Mammary epithelial cell (primary cell): ENCODE measurements around the gene ZNF362.

Source experiments
- EZH2 ChIP-seq: IDR thresholded peaks from 2 replicates; pipeline ENCODE4 v1.6.1; 2012; ENCODE audit warnings: low read length, inconsistent platforms, borderline replicate concordance
- TF ChIP-seq, protein P1 (sequence below), 2 donors: IDR thresholded peaks in 1 of 2; conservative IDR thresholded peaks in 1 of 2; 2 replicates each; pipeline ENCODE4 v1.5.1; 2011 to 2012; ENCODE audit warnings: inconsistent platforms in 2 of 2, low read length in 2 of 2, mild to moderate bottlenecking in 2 of 2, control low read depth in 1 of 2, low read depth in 1 of 2; ENCODE audit not compliant: insufficient read depth in 1 of 2; ENCODE audit errors: extremely low read depth in 1 of 2

- TF ChIP-seq, protein P1, sequence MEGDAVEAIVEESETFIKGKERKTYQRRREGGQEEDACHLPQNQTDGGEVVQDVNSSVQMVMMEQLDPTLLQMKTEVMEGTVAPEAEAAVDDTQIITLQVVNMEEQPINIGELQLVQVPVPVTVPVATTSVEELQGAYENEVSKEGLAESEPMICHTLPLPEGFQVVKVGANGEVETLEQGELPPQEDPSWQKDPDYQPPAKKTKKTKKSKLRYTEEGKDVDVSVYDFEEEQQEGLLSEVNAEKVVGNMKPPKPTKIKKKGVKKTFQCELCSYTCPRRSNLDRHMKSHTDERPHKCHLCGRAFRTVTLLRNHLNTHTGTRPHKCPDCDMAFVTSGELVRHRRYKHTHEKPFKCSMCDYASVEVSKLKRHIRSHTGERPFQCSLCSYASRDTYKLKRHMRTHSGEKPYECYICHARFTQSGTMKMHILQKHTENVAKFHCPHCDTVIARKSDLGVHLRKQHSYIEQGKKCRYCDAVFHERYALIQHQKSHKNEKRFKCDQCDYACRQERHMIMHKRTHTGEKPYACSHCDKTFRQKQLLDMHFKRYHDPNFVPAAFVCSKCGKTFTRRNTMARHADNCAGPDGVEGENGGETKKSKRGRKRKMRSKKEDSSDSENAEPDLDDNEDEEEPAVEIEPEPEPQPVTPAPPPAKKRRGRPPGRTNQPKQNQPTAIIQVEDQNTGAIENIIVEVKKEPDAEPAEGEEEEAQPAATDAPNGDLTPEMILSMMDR (conservative IDR thresholded peaks at IDR 0.05 in 1 of 2, IDR thresholded peaks at IDR 0.05 in 1 of 2; ENCODE audit: extremely low read depth in 1 of 2, insufficient read depth in 1 of 2, low read depth in 1 of 2, low read length in 2 of 2), result no peak
- TF ChIP-seq EZH2, result no peak
Observed at GRCh38 chr1:33237579-33237978, 18.7 kb upstream of the ZNF362 start.
